ENCODE results near the gene LILRB2. TPM values are rescaled to one million over a fixed set of nuclear protein-coding genes. Genes with fewer than 3 reads are reported as not detected.
A peak's percentile ranks its signal among the peaks of the same experiment; 100 is the strongest.
"Not testable (repeated sequence)": the region's sequence is repeated elsewhere in the genome, so short reads cannot be mapped to it uniquely, and the experiment has no call there.

Gene LILRB2
- total RNA-seq, 6 experiments from 2014 or later, result not detected

GRCh38 chr19:54299515-54299914 is 18.6 kb upstream of the LILRB2 start:
- Mint-ChIP-seq H3K4me3 (no peak overlapping the region), H3K36me3 (ENCODE audit: low read depth) (no peaks in the 10 kb centered on the region), H3K9me3 (no peaks in the 10 kb centered on the region; the same call in 1 of the 2 replicates), H3K4me1 (ENCODE audit: low read depth) (no peaks in the 10 kb centered on the region), H3K27me3 (ENCODE audit: insufficient read depth) (peaks cover 11% of the 10 kb centered on the region), H3K27ac (no peak overlapping the region)
- no peak for DNase-seq
- no peak for TF ChIP-seq CTCF (IDR thresholded peaks at IDR 0.05)

GRCh38 chr19:54299126-54299498 is 18.2 kb upstream of the LILRB2 start:
- H3K36me3 Mint-ChIP-seq (ENCODE audit: low read depth), result no peaks in the 10 kb centered on the region
- H3K9me3 Mint-ChIP-seq, result no peaks in the 10 kb centered on the region; the same call in 1 of the 2 replicates
- H3K4me1 Mint-ChIP-seq (ENCODE audit: low read depth), result no peaks in the 10 kb centered on the region
- peaks cover 11% of the 10 kb centered on the region for H3K27me3 Mint-ChIP-seq (ENCODE audit: insufficient read depth)
- no peak overlapping the region for H3K27ac Mint-ChIP-seq
- TF ChIP-seq CTCF (IDR thresholded peaks at IDR 0.05), result no peak
- DNase-seq, result no peak
- H3K4me3 Mint-ChIP-seq, result no peak overlapping the region

- no peaks in the 10 kb centered on the region for H3K4me1 Mint-ChIP-seq (ENCODE audit: low read depth)
- no peak overlapping the region for H3K4me3 Mint-ChIP-seq
- no peak for DNase-seq
- H3K27ac Mint-ChIP-seq, result no peak overlapping the region
- no peaks in the 10 kb centered on the region for H3K36me3 Mint-ChIP-seq (ENCODE audit: low read depth)
- TF ChIP-seq CTCF (IDR thresholded peaks at IDR 0.05), result no peak
- H3K9me3 Mint-ChIP-seq, result no peaks in the 10 kb centered on the region; the same call in 1 of the 2 replicates
- peaks cover 11% of the 10 kb centered on the region for H3K27me3 Mint-ChIP-seq (ENCODE audit: insufficient read depth)
Observed at GRCh38 chr19:54298357-54299125, 17.6 kb upstream of the LILRB2 start.

- DNase-seq, result no peak
- H3K27me3 Mint-ChIP-seq (ENCODE audit: insufficient read depth), result peaks cover 13% of the 10 kb centered on the region
Observed at GRCh38 chr19:54297759-54298305, 16.9 kb upstream of the LILRB2 start.

GRCh38 chr19:54294539-54294938 is 13.6 kb upstream of the LILRB2 start:
- TF ChIP-seq CTCF (IDR thresholded peaks at IDR 0.05), result no peak
- H3K27ac Mint-ChIP-seq, result no peak overlapping the region
- no peaks in the 10 kb centered on the region for H3K36me3 Mint-ChIP-seq (ENCODE audit: low read depth)
- H3K4me1 Mint-ChIP-seq (ENCODE audit: low read depth), result no peaks in the 10 kb centered on the region
- H3K27me3 Mint-ChIP-seq (ENCODE audit: insufficient read depth), result peaks cover 20% of the 10 kb centered on the region
- no peak for DNase-seq
- H3K9me3 Mint-ChIP-seq, result no peaks in the 10 kb centered on the region; the same call in 1 of the 2 replicates
- no peak overlapping the region for H3K4me3 Mint-ChIP-seq

More at GRCh38 chr19:54297759-54298305, 16.9 kb upstream of the LILRB2 start:
- Mint-ChIP-seq H3K4me1 (ENCODE audit: low read depth) (no peaks in the 10 kb centered on the region), H3K4me3 (no peak overlapping the region), H3K9me3 (no peaks in the 10 kb centered on the region; the same call in 1 of the 2 replicates), H3K36me3 (ENCODE audit: low read depth) (no peaks in the 10 kb centered on the region), H3K27ac (no peak overlapping the region)
- TF ChIP-seq CTCF (IDR thresholded peaks at IDR 0.05), result peak; percentile 40

- Mint-ChIP-seq H3K4me1 (ENCODE audit: low read depth) (peaks cover 35% of the 10 kb centered on the region), H3K27me3 (ENCODE audit: insufficient read depth) (peaks cover 17% of the 10 kb centered on the region)
- not testable (repeated sequence) for DNase-seq; H3K27ac Mint-ChIP-seq; H3K9me3 Mint-ChIP-seq; H3K4me3 Mint-ChIP-seq; H3K36me3 Mint-ChIP-seq (ENCODE audit: low read depth)
Observed at GRCh38 chr19:54289160-54289559, 8.2 kb upstream of the LILRB2 start.

Measured in HFFc6 (cell line).